HG02798 (cell line): Measurements from ENCODE around the gene LRP2BP.

Source experiments
- ATAC-seq: cut with Tn5 transposase; IDR thresholded peaks from one replicate; pipeline ENCODE4 v1.9.1; 2021; ENCODE audit warnings: mild to moderate bottlenecking; ENCODE audit not compliant: unreplicated experiment, poor library complexity

The LRP2BP gene

DNA sequence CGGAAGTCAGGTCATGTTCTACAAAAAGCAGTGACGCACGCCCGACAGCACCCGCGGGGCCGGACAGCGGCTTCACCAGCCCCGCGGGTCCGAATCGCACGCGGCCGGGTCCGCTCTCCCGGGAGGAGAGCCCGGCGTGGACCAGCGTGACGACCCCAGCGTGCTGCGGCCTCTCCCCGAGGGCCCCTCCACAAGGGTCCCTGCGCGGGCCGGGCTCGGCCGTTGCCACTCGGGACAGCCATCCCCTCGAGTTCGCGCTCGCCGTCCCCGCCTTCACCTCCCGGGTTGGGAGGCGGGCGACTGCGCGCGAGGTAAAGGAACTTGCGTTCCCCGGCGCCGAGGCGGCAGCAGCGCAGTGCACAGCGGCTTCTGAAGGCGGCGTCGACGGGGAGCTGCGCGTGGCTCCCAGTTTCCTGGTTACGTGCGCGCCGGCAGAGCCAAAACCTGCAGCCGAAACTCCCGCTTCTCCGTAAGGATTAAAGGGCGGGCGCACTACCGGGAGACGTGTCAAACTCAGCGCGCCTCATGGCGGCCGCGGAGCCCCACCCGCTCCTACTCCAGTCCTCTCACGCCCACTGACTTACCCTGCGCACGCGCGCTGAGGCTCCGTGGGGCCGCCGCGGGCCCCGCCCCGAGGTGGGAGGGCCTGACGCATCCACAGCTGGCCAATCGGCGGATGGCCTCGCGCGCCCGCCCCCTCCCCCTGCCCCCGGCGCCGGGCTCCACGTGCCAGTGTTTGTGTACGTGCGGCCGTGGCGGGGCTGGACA, 416 bp upstream of the LRP2BP start:
- ATAC-seq = peak; percentile 79

DNA sequence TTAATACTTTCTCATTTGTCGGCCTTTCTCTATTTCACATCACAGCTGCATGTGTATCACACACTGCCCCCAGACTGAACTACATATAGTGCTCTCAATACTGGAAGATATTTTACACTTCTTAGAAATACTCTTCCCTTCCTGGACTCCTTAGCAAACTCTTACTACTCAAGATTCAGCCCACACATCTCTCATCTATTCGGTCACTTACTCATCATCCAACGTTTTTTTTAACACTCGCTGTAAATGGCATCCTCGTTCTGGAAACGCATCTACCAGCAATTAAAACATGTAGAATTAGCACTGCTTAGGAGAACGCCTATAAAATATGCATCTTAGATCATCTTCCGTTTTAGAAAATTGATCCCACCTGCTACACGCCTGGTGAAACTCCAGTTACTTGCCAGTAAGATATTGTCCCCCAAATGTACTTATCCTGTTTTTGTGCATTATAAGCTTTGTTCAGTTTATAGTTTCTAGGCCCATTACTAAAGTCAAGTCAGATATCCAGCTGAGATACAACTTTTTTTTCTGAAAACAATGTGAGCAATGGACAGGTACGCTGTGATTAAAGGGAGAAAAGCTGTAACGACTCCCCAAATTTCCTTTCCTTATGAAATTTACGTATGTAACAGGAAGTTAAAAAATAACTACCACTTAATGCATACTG, 1.0 kb downstream of the LRP2BP start:
- ATAC-seq = no peak

DNA sequence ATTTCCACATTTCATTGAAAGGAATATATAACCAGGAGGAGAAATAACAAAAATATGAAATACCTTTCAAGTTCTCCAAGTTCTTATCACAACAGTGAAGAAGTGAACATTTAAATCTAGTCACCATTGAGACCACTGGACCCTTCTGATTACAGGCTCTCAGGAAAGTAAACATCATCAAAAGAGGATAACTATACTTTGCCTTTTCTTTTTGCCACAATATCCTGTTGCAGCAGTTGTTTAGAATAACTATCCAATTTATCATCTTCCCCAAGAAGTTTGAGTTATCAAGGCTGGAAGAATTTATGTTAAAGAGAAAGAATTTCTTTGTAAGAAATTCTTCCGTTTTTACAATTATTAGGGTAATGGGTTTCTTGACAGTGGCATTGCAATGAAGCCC, 3.6 kb downstream of the LRP2BP start:
- ATAC-seq = no peak

DNA sequence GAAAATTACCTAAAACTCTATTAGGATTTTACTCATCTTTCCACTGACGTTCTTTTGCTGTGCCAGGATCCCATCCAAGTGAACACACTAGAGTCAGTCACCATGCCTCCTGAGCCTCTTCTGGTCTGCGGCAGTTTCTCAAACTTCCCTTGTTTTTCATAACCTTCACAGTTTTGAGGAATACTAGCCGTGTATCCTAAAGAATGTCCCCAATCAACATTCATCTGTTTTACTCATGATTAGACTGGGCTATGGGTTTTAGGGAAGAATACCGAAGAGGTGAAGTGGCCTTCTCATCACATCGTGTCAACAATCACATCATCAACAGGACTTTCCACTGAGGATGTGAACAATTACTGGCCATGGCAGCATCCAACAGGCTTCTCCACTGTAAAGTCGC, 4.8 kb downstream of the LRP2BP start:
- ATAC-seq = no peak

DNA sequence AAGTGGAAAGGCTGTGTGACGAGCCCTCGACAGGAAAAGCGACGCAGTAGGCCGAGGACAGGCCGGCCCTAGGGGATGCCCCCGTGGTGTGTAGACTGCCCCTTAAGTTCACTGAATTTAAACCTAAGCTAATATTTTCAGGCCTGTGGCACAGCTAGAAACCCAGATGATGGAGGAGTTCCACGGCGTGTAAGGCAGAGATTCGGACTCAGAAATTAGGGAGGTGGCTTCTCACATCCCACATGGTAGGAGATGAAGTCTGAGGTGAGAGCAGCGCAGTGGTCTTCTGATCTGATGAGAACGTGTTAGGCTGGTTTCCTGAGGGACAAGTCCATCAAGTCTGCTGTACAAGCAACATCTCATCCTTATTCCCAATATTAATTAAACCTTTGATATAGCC, 7.8 kb downstream of the LRP2BP start:
- ATAC-seq = no peak

DNA sequence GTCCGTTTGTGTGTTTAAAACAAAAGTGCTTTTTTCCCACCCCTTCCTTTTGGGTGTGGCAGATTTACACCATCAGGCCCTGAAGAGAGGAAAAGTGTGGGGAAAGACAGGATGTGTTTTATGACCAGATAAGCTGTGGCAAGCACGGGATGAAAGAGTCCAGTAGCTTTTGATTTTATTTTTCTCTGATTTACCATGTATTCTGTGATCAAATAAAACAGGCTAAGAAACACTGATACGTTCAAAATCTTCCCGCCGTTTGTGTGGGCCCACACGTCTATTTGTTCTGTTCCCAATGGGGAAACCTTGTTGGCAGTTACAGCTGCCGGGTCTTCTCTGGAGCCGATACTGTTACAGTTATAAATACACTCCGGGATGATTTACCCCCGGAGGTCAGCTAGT, 10.8 kb downstream of the LRP2BP start:
- ATAC-seq = no peak

DNA sequence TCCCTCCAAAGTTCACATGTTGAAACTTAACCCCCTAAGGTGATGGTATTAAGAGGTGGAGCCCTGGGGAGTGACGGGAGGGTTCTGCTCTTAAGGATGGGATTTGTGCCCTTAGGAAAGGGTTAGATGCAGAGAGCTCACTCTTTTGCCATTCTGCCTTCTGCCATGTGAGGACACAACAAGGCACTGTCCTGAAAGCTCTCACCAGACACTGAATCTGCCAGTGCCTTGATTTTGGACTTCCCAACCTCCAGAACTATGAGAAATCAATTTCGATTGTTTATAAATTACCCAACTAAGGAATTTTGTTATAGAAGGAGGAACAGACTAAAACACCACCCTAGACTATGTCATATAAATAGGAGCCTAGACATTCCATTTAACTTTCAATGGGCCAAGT, 11.7 kb downstream of the LRP2BP start:
- ATAC-seq = no peak

DNA sequence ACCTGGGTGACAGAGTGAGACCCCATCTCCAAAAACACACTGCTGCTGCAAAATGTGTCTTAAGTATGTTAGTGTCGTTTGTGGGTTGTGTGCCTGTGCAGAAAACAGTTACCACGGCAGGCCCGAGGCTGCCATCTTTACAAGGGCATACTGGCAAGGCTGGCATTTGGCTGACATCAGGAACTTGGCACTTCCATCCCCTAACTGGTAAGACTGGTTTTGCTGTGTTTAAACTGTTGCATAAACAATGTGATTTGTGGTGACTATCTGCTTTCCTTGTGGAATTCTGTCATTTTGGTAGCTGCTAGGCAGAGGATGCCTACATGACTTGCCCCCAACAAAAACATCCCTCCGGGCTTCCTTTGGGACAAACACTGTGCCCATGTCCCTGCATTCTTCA, 12.3 kb downstream of the LRP2BP start:
- ATAC-seq = no peak

DNA sequence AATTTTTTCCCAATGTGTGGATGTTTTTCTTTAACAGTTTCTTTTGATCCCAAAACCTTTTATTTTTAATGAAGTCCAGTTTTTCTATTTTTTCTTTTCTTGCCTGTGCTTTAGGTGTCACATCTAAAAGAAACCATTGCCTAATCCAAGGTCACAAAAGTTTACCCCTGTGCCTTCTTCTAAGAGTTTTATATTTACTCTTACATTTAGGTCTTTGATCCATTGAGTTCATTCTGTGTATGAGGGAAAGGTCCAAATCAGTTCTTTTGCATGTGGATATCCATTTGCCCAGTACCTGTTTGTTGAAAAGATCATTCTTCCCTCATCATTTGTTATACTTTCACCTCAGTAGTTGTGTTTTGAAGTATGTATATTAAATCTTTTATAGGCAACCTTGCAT, 13.0 kb downstream of the LRP2BP start:
- ATAC-seq = no peak

DNA sequence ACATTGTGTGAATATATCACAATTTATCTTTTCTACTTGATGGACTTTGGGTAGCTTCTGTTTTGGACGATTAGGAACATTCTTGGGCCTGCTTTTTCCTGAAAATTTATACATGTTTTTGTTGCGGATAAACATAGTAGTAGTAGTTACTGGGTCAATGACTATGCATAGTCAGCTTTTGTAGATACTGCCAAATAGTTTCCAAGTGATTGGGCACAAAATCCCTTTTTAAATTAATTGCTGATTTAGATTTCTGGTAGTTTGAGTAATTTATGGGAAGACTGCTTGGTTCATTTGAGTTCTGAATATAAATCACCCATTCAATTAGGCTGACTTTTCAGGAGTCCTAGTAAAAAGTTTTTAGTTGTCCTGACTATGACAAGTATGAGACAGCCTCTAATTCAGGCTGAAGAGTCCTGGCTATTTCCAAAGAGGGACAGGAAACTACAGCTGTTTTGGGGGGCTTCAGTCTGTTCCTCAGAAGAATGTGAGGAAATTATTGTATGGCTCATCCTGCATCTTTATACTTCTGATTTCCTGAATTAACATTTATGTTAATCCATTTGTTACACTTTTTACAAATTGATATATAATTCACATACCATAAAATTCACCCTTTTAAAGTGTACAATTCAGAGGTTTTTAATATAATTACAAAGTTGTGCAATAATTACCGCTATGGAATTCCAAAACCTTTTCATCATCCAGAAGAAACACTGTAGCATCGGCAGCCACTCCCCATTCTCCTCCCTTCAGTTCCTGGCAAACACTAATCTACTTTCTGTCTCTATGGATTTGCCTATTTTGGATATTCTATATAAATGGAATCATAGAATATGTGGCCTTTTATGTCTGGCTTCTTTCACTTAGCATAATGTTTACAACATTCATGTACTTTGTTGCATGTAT, 14.2 kb downstream of the LRP2BP start:
- ATAC-seq = no peak

DNA sequence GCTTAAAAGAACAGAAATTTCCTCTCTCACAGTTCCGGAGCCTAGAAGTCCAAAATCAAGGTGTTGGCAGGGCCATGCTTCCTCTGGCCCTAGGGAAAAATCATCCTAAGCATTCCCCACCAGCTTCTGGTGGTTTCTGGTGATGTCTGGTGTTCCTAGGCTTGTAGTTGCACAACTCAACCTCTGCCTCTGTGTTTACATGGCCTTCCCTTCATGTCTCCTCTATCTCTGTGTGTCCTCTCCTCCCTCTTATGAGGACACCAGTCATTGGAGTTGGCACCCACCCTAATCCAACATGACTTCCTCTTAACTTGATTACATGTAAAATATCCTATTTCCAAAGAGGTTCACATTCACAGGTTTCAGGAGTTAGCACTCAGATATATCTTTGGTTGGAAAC, 15.4 kb downstream of the LRP2BP start:
- no peak for ATAC-seq

DNA sequence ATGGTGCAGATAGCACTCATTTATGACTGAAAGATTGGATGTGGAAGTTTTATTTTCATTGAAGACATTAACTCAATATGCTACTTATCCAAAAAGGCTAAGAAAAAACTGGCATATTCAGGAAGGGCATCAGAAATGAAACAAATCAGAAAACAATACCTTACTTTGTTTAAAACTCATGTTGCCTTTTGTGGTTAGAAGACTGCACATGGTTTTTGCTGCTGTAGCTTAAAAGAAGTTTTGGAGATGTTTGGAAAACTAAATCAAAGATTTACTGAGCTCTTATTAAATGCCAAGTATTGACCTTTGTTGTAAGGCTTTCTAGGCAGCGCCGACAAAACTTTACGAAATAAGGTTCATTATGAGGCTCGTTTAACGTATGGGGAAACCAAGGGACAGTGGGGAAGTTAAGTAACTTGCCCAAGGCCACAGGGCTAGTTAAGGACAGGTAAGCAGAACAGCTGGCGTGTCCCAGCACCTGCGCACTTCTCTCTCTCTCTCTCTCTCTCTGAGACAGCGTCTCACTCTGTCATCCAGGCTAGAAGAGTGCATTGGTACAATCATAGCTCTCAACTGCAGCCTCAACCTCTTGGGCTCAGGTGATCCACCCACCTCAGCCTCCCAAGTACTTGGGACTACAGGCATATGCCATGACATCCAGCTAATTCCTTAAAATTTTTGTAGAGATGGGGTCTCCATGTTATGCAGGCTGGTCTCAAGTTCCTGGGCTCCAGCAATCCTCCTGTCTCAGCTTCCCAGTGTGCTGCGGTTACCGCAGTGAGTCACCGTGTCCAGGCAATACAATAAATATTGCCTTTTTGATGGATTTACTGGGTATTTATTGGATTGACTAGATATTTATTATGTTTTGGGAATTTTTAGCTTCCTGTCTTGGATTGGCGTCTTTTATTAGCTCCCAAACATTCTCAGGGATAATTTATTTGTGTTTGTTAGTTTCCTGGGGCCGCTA, 16.1 kb downstream of the LRP2BP start:
- ATAC-seq = no peak

DNA sequence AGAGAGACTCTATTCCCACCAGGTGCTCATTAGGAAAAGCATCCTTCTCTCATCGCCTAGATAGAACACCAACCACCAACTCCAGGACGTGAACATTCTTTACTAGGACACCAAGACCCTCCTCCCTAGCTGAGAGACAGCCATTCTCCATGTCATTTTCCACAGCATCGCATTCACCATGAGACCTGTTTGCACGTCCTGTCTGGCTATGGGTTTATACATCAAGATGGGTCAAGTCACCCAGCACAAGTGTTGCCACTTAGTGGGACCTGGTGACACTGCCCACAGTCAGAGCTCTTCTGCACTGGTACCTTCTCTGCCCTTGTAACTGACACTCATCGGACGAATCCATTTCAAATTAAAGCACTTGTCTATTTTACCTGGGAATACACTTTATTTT, 17.5 kb downstream of the LRP2BP start:
- no peak for ATAC-seq

DNA sequence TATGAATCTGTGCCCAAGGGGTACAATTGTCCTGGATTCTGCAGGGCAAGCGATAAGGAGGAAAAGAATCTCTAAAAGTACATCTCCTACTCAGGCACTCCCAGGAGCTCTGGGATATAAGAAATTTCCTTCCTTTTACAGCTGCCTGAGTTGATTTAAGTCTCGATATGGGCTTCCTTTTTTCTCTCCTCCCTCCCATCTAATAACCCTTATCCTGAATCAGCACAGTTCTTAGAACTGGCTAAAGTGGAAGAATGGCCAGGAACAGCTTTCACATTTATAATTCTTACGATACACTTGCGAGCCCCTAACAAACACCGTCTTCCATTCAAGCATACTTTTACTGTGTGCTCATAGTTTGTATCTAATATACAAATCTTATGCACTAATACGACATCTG, 21.2 kb downstream of the LRP2BP start:
- ATAC-seq = no peak

DNA sequence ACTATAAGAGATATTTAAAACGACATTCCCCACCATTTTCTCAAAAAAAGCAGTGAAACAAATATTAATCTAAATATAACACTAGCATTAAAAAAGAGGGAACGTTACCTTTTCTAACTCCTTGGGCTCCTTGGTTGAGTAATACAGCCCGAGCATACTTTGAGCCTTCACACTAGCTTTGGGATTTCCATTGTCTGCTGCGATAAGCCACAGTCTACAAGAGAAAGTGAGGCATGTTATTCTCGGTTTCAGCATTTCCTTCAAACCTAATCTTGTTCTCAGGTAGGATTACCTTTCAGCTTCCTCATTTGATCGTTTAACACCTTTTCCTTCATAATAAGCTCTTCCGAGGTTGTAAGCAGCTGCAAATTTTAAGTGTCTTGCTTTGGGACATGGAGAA, 21.7 kb downstream of the LRP2BP start:
- ATAC-seq = no peak

DNA sequence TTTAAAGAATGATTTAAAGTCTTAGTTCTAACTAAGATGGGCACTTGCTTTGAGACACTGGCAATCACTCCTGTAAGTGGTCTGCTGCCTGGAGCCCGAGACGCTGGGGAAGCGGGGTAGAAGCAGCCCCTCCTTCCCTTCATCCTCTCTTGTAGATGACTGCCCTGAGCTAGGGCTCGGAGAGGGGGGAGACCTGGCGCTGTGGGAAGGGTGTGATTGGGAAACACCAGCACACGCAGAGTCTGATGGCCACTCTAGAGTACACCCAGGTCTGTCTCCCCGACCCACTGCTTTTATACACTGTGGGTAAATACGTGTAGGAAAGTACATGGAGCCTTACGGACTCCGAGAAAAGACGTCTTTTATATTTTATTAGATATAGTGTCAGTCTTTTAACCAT, 24.0 kb downstream of the LRP2BP start:
- no peak for ATAC-seq

DNA sequence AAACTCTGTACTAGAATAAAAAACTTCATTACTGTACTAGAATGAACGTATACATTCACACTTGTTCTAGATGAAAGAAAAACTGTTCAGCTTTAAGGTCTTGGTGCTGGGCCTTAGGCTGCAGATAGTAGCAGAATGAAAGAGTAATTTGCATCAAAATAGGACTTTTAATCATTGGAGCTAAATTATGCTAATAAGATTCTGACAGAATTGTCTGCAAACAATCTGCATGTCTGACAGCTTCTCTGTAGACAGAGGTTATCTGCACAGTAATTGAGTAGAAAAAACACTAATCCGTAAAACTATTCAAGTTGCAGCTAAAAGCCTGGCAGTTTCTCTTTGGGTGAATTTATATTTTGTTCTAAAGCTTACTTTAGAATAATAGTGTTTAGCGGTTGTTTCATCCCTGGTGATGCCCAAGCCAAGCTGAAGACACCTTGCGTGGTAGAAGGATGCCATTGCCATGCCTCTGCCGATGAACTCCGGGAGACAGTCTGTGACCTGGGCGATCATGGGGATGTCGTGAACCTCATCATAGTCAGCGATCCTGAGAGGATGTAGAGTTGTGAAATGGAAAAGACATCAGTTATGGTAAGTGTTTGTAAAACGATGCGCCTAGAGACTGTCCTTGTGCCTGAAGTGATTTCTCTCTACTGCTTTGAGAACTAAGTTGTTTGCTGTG, 25.3 kb downstream of the LRP2BP start:
- ATAC-seq = no peak

DNA sequence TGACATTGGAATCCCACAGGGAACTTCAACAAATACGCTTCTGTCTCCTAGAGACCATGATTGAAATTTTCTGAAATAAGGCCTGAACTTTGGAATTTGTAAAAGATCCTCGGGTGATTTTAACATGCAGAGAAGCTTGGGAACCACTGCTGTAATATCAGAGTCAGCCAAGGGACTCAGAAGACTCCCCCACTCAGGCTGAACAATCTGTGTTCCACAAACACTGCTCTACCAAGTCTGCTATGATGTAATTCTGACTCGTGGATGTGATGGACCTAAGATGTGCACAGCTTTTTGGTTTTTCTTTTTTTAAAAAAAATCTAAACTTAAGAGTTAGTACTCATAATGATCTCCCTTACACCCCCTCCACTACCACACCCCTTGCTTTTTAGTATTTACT, 26.0 kb downstream of the LRP2BP start:
- no peak for ATAC-seq

DNA sequence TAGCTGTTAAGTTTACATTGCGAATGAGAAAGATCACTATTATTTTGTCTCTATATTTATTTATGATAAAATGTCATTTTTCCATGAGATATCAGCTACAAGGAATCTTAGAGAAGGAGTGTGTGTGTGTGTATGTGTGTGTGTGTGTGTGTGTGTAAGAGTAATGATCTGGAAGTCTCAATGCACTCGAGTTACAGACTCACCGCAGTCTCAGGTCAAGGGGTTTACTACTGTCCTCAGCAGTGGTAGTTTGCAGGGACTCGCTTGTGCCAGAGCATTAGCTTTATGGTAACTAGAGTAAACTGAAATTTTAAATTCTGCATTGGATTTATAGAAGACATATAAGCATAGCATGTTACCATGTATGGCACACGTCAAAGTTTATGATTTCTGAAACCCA, 30.8 kb downstream of the LRP2BP start:
- no peak for ATAC-seq
